ENCODE data around the gene KATNB1. TPM values are rescaled to one million over a fixed set of nuclear protein-coding genes. Genes with fewer than 3 reads are reported as not detected.

Gene KATNB1
- polyA plus RNA-seq, 1 of the 3 experiments (the other 2 are of a cell fraction): 43.7 TPM

DNA sequence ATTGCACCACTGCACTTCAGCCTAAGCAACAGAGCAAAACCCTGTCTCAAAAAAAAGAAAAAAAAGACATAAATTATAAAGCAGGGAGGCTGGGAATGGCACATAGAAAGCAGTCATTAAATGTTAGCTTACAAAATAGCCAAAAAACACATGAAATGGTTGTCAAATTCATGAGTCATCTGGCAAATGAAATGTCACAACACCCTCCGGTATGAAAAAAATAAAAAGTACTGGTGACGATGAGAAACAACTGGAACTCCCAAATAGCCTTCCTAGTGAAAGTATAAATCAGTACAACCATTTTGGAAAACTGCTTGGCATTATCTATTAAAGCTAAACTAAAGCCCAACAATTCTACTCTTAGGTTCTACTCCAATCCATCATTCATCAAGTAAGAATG lies 3.5 kb upstream of the KATNB1 start:
- H3K79me2 ChIP-seq (ENCODE audit: insufficient read depth): peaks cover 9% of the 10 kb centered on the region; the same call in 1 of the 2 replicates
- no peak overlapping the region for H3K4me2 ChIP-seq
- H3K36me3 ChIP-seq (replicated peaks in 1 of 2; ENCODE audit: control insufficient read depth in 1 of 2, insufficient read depth in 2 of 2, low read length in 1 of 2): no peaks in the 10 kb centered on the region
- no peak overlapping the region for H3K27ac ChIP-seq (ENCODE audit: low read depth in 2 of 2, low read length in 1 of 2)
- H3K4me3 ChIP-seq (ENCODE audit: low read depth in 2 of 2, low read length in 1 of 2): no peak overlapping the region
- H4K20me1 ChIP-seq (ENCODE audit: insufficient read depth): no peaks in the 10 kb centered on the region
- H3K9ac ChIP-seq: no peak overlapping the region
- TF ChIP-seq JUND (IDR thresholded peaks at IDR 0.05) (no peak), RCOR1 (IDR thresholded peaks at IDR 0.05; ENCODE audit: low read length) (no peak), PBX3 (IDR thresholded peaks at IDR 0.05) (no peak)
- no peaks in the 10 kb centered on the region for H3K9me2 ChIP-seq
- H2AFZ ChIP-seq (ENCODE audit: low read depth): no peak overlapping the region
- ChIA-PET POLR2A (no interaction called here), CTCF (no interaction called here)
- H3K4me1 ChIP-seq (ENCODE audit: control insufficient read depth in 1 of 2, insufficient read depth in 2 of 2, low read depth in 1 of 2, low read length in 1 of 2): peaks cover 6 to 10% of the 10 kb centered on the region in 2 experiments; a peak in 2 of 4 replicates
- WGBS (ENCODE audit: low lambda C conversion rate): 83% methylated on average over 2 of the region's 2 CpGs
- H3F3A ChIP-seq (replicated peaks; ENCODE audit: insufficient read depth): peaks cover 5% of the 10 kb centered on the region
- no peaks in the 10 kb centered on the region for H3K9me3 ChIP-seq
- no peak for DNase-seq
- no peaks in the 10 kb centered on the region for H3K27me3 ChIP-seq (ENCODE audit: insufficient read depth)

DNA sequence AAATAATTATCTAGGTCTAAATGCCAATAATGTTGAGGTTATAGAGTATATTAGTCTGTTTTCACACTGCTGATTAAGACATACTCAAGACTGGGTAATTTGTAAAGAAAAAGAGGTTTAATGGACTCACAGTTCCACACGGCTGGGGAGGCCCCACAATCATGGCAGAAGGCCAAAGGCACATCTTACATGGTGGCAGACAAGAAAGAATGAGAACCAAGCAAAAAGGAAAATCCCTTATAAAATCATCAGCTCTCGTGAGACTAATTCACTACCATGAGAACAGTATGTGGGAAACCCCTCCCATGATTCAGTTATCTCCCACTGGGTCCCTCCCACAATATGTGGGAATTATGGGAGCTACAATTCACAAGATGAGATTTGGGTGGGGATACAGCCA lies 2.9 kb upstream of the KATNB1 start:
- Histone ChIP-seq H4K20me1 (ENCODE audit: insufficient read depth) (no peaks in the 10 kb centered on the region), H3K4me1 (ENCODE audit: control insufficient read depth in 1 of 2, insufficient read depth in 2 of 2, low read depth in 1 of 2, low read length in 1 of 2) (peaks cover 9 to 15% of the 10 kb centered on the region in 2 experiments; a peak in 2 of 4 replicates), H3K9me2 (no peaks in the 10 kb centered on the region), H3K36me3 (replicated peaks in 1 of 2; ENCODE audit: control insufficient read depth in 1 of 2, insufficient read depth in 2 of 2, low read length in 1 of 2) (peaks cover 0 to 6% of the 10 kb centered on the region in 2 experiments), H3K27ac (ENCODE audit: low read depth in 2 of 2, low read length in 1 of 2) (no peak overlapping the region), H3K4me3 (ENCODE audit: low read depth in 2 of 2, low read length in 1 of 2) (no peak overlapping the region), H3K4me2 (no peak overlapping the region), H3K79me2 (ENCODE audit: insufficient read depth) (peaks cover 13% of the 10 kb centered on the region; the same call in 1 of the 2 replicates), H3K27me3 (ENCODE audit: insufficient read depth) (no peaks in the 10 kb centered on the region), H3F3A (replicated peaks; ENCODE audit: insufficient read depth) (peaks cover 5% of the 10 kb centered on the region), H3K9ac (no peak overlapping the region), H3K9me3 (no peaks in the 10 kb centered on the region), H2AFZ (ENCODE audit: low read depth) (no peak overlapping the region)
- WGBS (ENCODE audit: low lambda C conversion rate): 82% methylated on average over 2 of the region's 2 CpGs
- POLR2A ChIA-PET: no interaction called here
- DNase-seq: no peak
- TF ChIP-seq POLR2AphosphoS5 (IDR thresholded peaks at IDR 0.05; ENCODE audit: low read depth, low read length) (no peak), RFX5 (IDR thresholded peaks at IDR 0.05; ENCODE audit: low read length) (no peak), TAF1 (IDR thresholded peaks at IDR 0.05; ENCODE audit: borderline replicate concordance, low read depth, low read length) (no peak), FOSL2 (IDR thresholded peaks at IDR 0.05; ENCODE audit: borderline replicate concordance, low read depth) (no peak), MEF2A (IDR thresholded peaks at IDR 0.05; ENCODE audit: borderline replicate concordance, low read depth) (no peak), YY1 (IDR thresholded peaks at IDR 0.05; ENCODE audit: low read depth) (no peak), CHD2 (IDR thresholded peaks at IDR 0.05; ENCODE audit: low read length, partially characterized antibody) (no peak), NRF1 (IDR thresholded peaks at IDR 0.05; ENCODE audit: low read depth, low read length) (no peak), ELF1 (IDR thresholded peaks at IDR 0.05) (no peak), MXI1 (IDR thresholded peaks at IDR 0.05; ENCODE audit: low read depth, low read length) (no peak), RCOR1 (IDR thresholded peaks at IDR 0.05; ENCODE audit: low read length) (no peak), CTCF (IDR thresholded peaks at IDR 0.05) (no peak), MAX (IDR thresholded peaks at IDR 0.05; ENCODE audit: low read depth) (no peak), GATA2 (CRISPR knock-in tag; IDR thresholded peaks at IDR 0.05) (no peak)
- CTCF ChIA-PET: no interaction called here
